SK-N-SH (cell line): Measurements from ENCODE around the gene GRM8. TPM values are rescaled to one million over a fixed set of nuclear protein-coding genes. Genes with fewer than 3 reads are reported as not detected.

ENCODE experiments used
- CTCF ChIA-PET: fragments of 300-600, 350-600 bp; formaldehyde crosslinking; extraction: SDS; loops from one replicate; lab custom pipeline; 2021; lab: Yijun Ruan, JAX
- POLR2A ChIA-PET: fragments of 350-600 bp; sonication (Branson Sonifier 250); formaldehyde crosslinking; extraction: SDS; loops from one replicate; lab custom pipeline; 2020; ENCODE audit warnings: antibody characterized with exemption, inconsistent platforms; lab: Yijun Ruan, JAX
- DNase-seq: peaks from one replicate; pipeline ENCODE4 v3.0.0; 2012
- H2AFZ ChIP-seq: fragments of 200-600 bp; sonication (generic); 2 replicates; pipeline ENCODE4 v1.8.1; 2016; ENCODE audit warnings: antibody characterized with exemption, mild to moderate bottlenecking, low read depth
- H3F3A ChIP-seq: fragments of 200-600 bp; sonication (generic); replicated peaks from 2 replicates; pipeline ENCODE3; 2016; ENCODE audit warnings: antibody characterized with exemption, mild to moderate bottlenecking; ENCODE audit not compliant: insufficient read depth
- H3K27ac ChIP-seq, 2 experiments: fragments of 200-500 bp in 1 of 2; fragments of 200-600 bp in 1 of 2; sonication (Bioruptor generic) in 1 of 2; sonication (generic), shearing (Covaris generic) in 1 of 2; 2 replicates each; pipeline versions ENCODE4 v1.5.1 to v1.6.1; 2014 to 2016; ENCODE audit warnings: low read depth in 2 of 2, inconsistent platforms in 1 of 2, low read length in 1 of 2, mild to moderate bottlenecking in 1 of 2, mixed read lengths in 1 of 2
- H3K27me3 ChIP-seq: fragments of 200-600 bp; sonication (generic), shearing (Covaris generic); 2 replicates; pipeline ENCODE4 v1.6.1; 2016; ENCODE audit warnings: mixed run types; ENCODE audit not compliant: insufficient read depth
- H3K36me3 ChIP-seq, 2 experiments: fragments of 200-500 bp in 1 of 2; fragments of 200-600 bp in 1 of 2; sonication (Bioruptor generic) in 1 of 2; sonication (generic) in 1 of 2; replicated peaks in 1 of 2; 2 replicates each; pipeline versions ENCODE3 to v1.5.1; 2014 to 2016; ENCODE audit warnings: low read length in 1 of 2, mild to moderate bottlenecking in 1 of 2; ENCODE audit not compliant: insufficient read depth in 2 of 2, control insufficient read depth in 1 of 2
- H3K4me1 ChIP-seq, 2 experiments: fragments of 200-500 bp in 1 of 2; fragments of 200-600 bp in 1 of 2; sonication (Bioruptor generic) in 1 of 2; sonication (generic), shearing (Covaris generic) in 1 of 2; 2 replicates each; pipeline versions ENCODE4 v1.5.1 to v1.6.1; 2014 to 2016; ENCODE audit warnings: low read depth in 1 of 2, low read length in 1 of 2, mixed run types in 1 of 2; ENCODE audit not compliant: insufficient read depth in 2 of 2, control insufficient read depth in 1 of 2
- H3K4me2 ChIP-seq: fragments of 200-600 bp; sonication (generic), shearing (Covaris generic); 2 replicates; pipeline ENCODE4 v1.6.1; 2017; ENCODE audit warnings: mixed run types
- H3K4me3 ChIP-seq, 2 experiments: fragments of 200-500 bp in 1 of 2; fragments of 200-600 bp in 1 of 2; sonication (Bioruptor generic) in 1 of 2; sonication (generic), shearing (Covaris generic) in 1 of 2; 2 replicates each; pipeline versions ENCODE4 v1.5.1 to v1.8.1; 2014 to 2016; ENCODE audit warnings: low read depth in 2 of 2, inconsistent platforms in 1 of 2, low read length in 1 of 2, mild to moderate bottlenecking in 1 of 2, mixed read lengths in 1 of 2, moderate library complexity in 1 of 2
- H3K79me2 ChIP-seq: fragments of 200-600 bp; sonication (generic); 2 replicates; pipeline ENCODE4 v1.8.1; 2017; ENCODE audit warnings: mild to moderate bottlenecking; ENCODE audit not compliant: insufficient read depth
- H3K9ac ChIP-seq: fragments of 200-600 bp; sonication (generic); 2 replicates; pipeline ENCODE4 v1.6.1; 2017; ENCODE audit warnings: mixed run types
- H3K9me2 ChIP-seq: fragments of 200-600 bp; sonication (generic); 2 replicates; pipeline ENCODE4 v1.6.1; 2017; ENCODE audit warnings: mixed run types
- H3K9me3 ChIP-seq: fragments of 200-600 bp; sonication (generic); 2 replicates; pipeline ENCODE4 v1.6.1; 2017; ENCODE audit warnings: mixed run types, mild to moderate bottlenecking, moderate library complexity
- H4K20me1 ChIP-seq: fragments of 200-600 bp; sonication (generic); 2 replicates; pipeline ENCODE4 v1.6.1; 2017; ENCODE audit warnings: mild to moderate bottlenecking, mixed run types; ENCODE audit not compliant: insufficient read depth
- EP300 ChIP-seq, 2 experiments: IDR thresholded peaks; 2 replicates each; pipeline versions ENCODE4 v1.4.0 to v1.6.1; 2012; ENCODE audit warnings: borderline replicate concordance in 1 of 2, low read depth in 1 of 2, low read length in 1 of 2
- FOSL2 ChIP-seq: IDR thresholded peaks from 2 replicates; pipeline ENCODE4 v1.4.0; 2012; ENCODE audit warnings: low read depth, mild to moderate bottlenecking, moderate library complexity, borderline replicate concordance
- FOXJ3 ChIP-seq: sonication (generic); formaldehyde crosslinking; IDR thresholded peaks from 2 replicates; pipeline ENCODE4 v1.5.1; 2020; ENCODE audit warnings: mild to moderate bottlenecking, missing genetic modification reagents
- FOXM1 ChIP-seq: IDR thresholded peaks from 2 replicates; pipeline ENCODE4 v1.4.0; 2012; ENCODE audit warnings: low read depth, mild to moderate bottlenecking
- GABPA ChIP-seq: IDR thresholded peaks from 2 replicates; pipeline ENCODE4 v1.4.0; 2012; ENCODE audit warnings: low read depth, mild to moderate bottlenecking
- GATA2 ChIP-seq: sonication (generic); formaldehyde crosslinking; IDR thresholded peaks from 2 replicates; pipeline ENCODE4 v1.5.0; 2020; ENCODE audit warnings: mild to moderate bottlenecking, missing genetic modification reagents
- JUND ChIP-seq: IDR thresholded peaks from 2 replicates; pipeline ENCODE4 v1.4.0; 2012
- NFIC ChIP-seq: IDR thresholded peaks from 2 replicates; pipeline ENCODE4 v1.4.0; 2012; ENCODE audit warnings: borderline replicate concordance
- PBX3 ChIP-seq: IDR thresholded peaks from 2 replicates; pipeline ENCODE4; 2012
- POLR2AphosphoS5 ChIP-seq: IDR thresholded peaks from 2 replicates; pipeline ENCODE4 v1.6.1; 2012; ENCODE audit warnings: low read depth, low read length
- RAD21 ChIP-seq: IDR thresholded peaks from 2 replicates; pipeline ENCODE4 v1.6.1; 2012; ENCODE audit warnings: mild to moderate bottlenecking, low read length
- RCOR1 ChIP-seq: fragments of 150-350 bp; IDR thresholded peaks from 2 replicates; pipeline ENCODE4 v1.6.1; 2017; ENCODE audit warnings: antibody characterized with exemption, low read length
- RXRA ChIP-seq: IDR thresholded peaks from 2 replicates; pipeline ENCODE4 v1.4.0; 2012; ENCODE audit warnings: low read depth, mild to moderate bottlenecking, borderline replicate concordance
- SMC3 ChIP-seq: IDR thresholded peaks from 2 replicates; pipeline ENCODE4 v1.6.1; 2012; ENCODE audit warnings: low read depth, low read length, improper control_type of control experiment
- TAF1 ChIP-seq: IDR thresholded peaks from 2 replicates; pipeline ENCODE4 v1.6.1; 2012; ENCODE audit warnings: low read depth, mild to moderate bottlenecking, low read length, moderate library complexity, borderline replicate concordance
- TCF12 ChIP-seq: IDR thresholded peaks from 2 replicates; pipeline ENCODE4 v1.4.0; 2012
- WGBS: methylation state at CpG from one replicate; pipeline ENCODE4 v1.1.6; 2017; ENCODE audit warnings: low lambda C conversion rate; 5-methylcytosine and 5-hydroxymethylcytosine counted together
- polyA plus RNA-seq, 3 experiments: library from polyadenylated mRNA; depleted of rRNA; stranded (reverse); fragments of >200 nt; gene quantifications; 2 replicates each; pipeline ENCODE4 v1.2.3, GENCODE V29; 2012

The GRM8 gene
- polyA plus RNA-seq, 1 of the 3 experiments (the other 2 are of a cell fraction): 0.10 TPM

- no peak overlapping the region for H3K4me2 ChIP-seq
- no peak for TF ChIP-seq FOSL2
- no peak for TF ChIP-seq NFIC
- TF ChIP-seq RCOR1: no peak
- no peak for TF ChIP-seq FOXJ3 (CRISPR knock-in tag)
- no peak for TF ChIP-seq GATA2 (CRISPR knock-in tag)
- TF ChIP-seq RAD21: no peak
- no peak for TF ChIP-seq SMC3
- no peak for TF ChIP-seq PBX3
- no peak for TF ChIP-seq RXRA
- no peak for TF ChIP-seq POLR2AphosphoS5
- no peak for TF ChIP-seq GABPA
- no peak for TF ChIP-seq TCF12
- no peak for TF ChIP-seq JUND
- TF ChIP-seq TAF1: no peak
- no peaks in the 10 kb centered on the region for H4K20me1 ChIP-seq
- no peaks in the 10 kb centered on the region for H3K79me2 ChIP-seq
- H3K4me3 ChIP-seq: no peak overlapping the region
- H3K9me2 ChIP-seq: no peaks in the 10 kb centered on the region
- CTCF ChIA-PET: no interaction called here
- H3K36me3 ChIP-seq: no peaks in the 10 kb centered on the region
- no peak overlapping the region for H3K27ac ChIP-seq
- no peaks in the 10 kb centered on the region for H3K4me1 ChIP-seq
- no peak for DNase-seq
- H3K27me3 ChIP-seq: 0 out of 2 replicates have a peak, but pooled peaks cover 4% of the 10 kb centered on the region
- H3K9ac ChIP-seq: no peak overlapping the region
- no peak overlapping the region for H2AFZ ChIP-seq
- POLR2A ChIA-PET: no interaction called here
- 26% methylated on average over 3 of the region's 3 CpGs for WGBS
- no peaks in the 10 kb centered on the region for H3F3A ChIP-seq
- no peaks in the 10 kb centered on the region; the same call in 1 of the 2 replicates for H3K9me3 ChIP-seq
These were observed 476.2 kb downstream of the GRM8 start for GRCh38 chr7:126776498-126776897.

GRCh38 chr7:126774077-126774476, 478.7 kb downstream of the GRM8 start:
- Histone ChIP-seq H4K20me1 (no peaks in the 10 kb centered on the region), H3K4me2 (no peak overlapping the region), H3K79me2 (no peaks in the 10 kb centered on the region), H3F3A (no peaks in the 10 kb centered on the region), H3K4me1 (no peaks in the 10 kb centered on the region), H3K36me3 (no peaks in the 10 kb centered on the region), H3K9ac (no peak overlapping the region), H3K27ac (no peak overlapping the region), H2AFZ (no peak overlapping the region), H3K27me3 (0 out of 2 replicates have a peak, but pooled peaks cover 4% of the 10 kb centered on the region), H3K9me3 (no peaks in the 10 kb centered on the region; the same call in 1 of the 2 replicates), H3K4me3 (no peak overlapping the region), H3K9me2 (no peaks in the 10 kb centered on the region)
- 74% methylated on average over 3 of the region's 3 CpGs for WGBS
- DNase-seq: no peak
- CTCF ChIA-PET: interaction anchor here (0.7 kb wide), 1 partner anchor 489 kb away, joined by 3 read pairs; no protein-coding TSS in a partner anchor
- no peak for TF ChIP-seq EP300 (IDR thresholded peaks at IDR 0.05; ENCODE audit: borderline replicate concordance in 1 of 2, low read depth in 1 of 2, low read length in 1 of 2)
- TF ChIP-seq TAF1: no peak
- TF ChIP-seq FOXM1: no peak
- TF ChIP-seq RCOR1: no peak
- POLR2A ChIA-PET: no interaction called here
